ENCODE data around the gene FRMD3. TPM values are rescaled to one million over a fixed set of nuclear protein-coding genes. Genes with fewer than 3 reads are reported as not detected.

Gene FRMD3
- total RNA-seq, 1 experiment from 2014 or later, result 0.55 TPM

DNA sequence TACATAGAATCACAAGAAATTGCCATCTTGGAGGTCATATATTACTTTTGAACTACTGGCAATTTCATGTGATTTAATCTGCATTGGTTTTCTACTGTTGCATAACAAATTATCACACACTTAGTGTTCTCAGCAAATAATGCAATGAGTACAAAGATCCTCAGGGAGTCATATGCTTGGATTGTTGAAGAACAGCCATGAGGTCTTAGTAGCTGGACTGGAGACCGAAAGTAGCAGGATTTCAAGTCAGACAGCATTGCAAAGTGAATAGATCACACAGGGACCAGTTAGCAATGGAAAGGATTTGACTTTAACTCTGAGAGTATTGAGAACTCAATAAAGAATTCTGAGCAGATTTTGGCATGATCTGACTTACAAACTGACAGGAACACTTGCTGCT is 32.2 kb upstream of the FRMD3 start:
- no peak overlapping the region for H3K9ac ChIP-seq (ENCODE audit: extremely low read depth, insufficient read length, low read length)
- H3K27me3 ChIP-seq (ENCODE audit: insufficient read depth, low read length), result no peaks in the 10 kb centered on the region
- no peak overlapping the region for H3K27ac Mint-ChIP-seq
- no peaks in the 10 kb centered on the region for H3K23me2 ChIP-seq (ENCODE audit: insufficient read length, low read depth, low read length, poor library complexity, severe bottlenecking)
- WGBS (ENCODE audit: extremely low coverage, insufficient read length, low lambda C conversion rate), result no CpG with 5 or more reads among the region's 1 CpG
- H2BK120ac ChIP-seq (ENCODE audit: low read depth, low read length, poor library complexity, severe bottlenecking), result no peak overlapping the region
- no peak overlapping the region for H3K56ac ChIP-seq (ENCODE audit: insufficient read length, low read depth, low read length)
- no peaks in the 10 kb centered on the region for H3K4me1 ChIP-seq (ENCODE audit: insufficient read depth, low read length)
- DNase-seq, result no peak
- peaks cover 3 to 7% (median 6%) of the 10 kb centered on the region in 3 experiments; a peak in 5 of 7 replicates for H3K36me3 Mint-ChIP-seq (ENCODE audit: insufficient read depth in 1 of 3, low read depth in 3 of 3)
- H3K27ac ChIP-seq (ENCODE audit: insufficient read length, low read depth, low read length), result no peak overlapping the region
- H2BK5ac ChIP-seq (ENCODE audit: insufficient read length, low read length), result no peak overlapping the region
- H2AK5ac ChIP-seq (ENCODE audit: insufficient read length, low read length), result no peak overlapping the region
- H3K4me2 ChIP-seq (ENCODE audit: insufficient read depth, insufficient read length, low read length), result no peak overlapping the region
- H2AFZ ChIP-seq (ENCODE audit: low read length), result no peak overlapping the region
- H3K9me3 Mint-ChIP-seq, result peaks cover 7 to 15% of the 10 kb centered on the region in 2 experiments
- no peak overlapping the region for H2BK12ac ChIP-seq (ENCODE audit: insufficient read length, low read depth, low read length)
- no peaks in the 10 kb centered on the region for H3K4me1 Mint-ChIP-seq
- H3K23ac ChIP-seq (ENCODE audit: insufficient read length, low read depth, low read length), result no peak overlapping the region
- no peaks in the 10 kb centered on the region for H4K20me1 ChIP-seq (ENCODE audit: control insufficient read depth, insufficient read depth, insufficient read length)
- no peak overlapping the region for H4K91ac ChIP-seq (ENCODE audit: insufficient read length, low read depth, low read length)
- no peak overlapping the region for H3K4ac ChIP-seq (ENCODE audit: low read depth, low read length)
- TF ChIP-seq, protein P1, sequence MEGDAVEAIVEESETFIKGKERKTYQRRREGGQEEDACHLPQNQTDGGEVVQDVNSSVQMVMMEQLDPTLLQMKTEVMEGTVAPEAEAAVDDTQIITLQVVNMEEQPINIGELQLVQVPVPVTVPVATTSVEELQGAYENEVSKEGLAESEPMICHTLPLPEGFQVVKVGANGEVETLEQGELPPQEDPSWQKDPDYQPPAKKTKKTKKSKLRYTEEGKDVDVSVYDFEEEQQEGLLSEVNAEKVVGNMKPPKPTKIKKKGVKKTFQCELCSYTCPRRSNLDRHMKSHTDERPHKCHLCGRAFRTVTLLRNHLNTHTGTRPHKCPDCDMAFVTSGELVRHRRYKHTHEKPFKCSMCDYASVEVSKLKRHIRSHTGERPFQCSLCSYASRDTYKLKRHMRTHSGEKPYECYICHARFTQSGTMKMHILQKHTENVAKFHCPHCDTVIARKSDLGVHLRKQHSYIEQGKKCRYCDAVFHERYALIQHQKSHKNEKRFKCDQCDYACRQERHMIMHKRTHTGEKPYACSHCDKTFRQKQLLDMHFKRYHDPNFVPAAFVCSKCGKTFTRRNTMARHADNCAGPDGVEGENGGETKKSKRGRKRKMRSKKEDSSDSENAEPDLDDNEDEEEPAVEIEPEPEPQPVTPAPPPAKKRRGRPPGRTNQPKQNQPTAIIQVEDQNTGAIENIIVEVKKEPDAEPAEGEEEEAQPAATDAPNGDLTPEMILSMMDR (conservative IDR thresholded peaks at IDR 0.05), result no peak
- H3K79me1 ChIP-seq (ENCODE audit: insufficient read depth, low read depth, low read length, poor library complexity, severe bottlenecking), result no peaks in the 10 kb centered on the region
- H3K27me3 Mint-ChIP-seq (ENCODE audit: low read depth), result no peaks in the 10 kb centered on the region
- no peaks in the 10 kb centered on the region for H3K79me2 ChIP-seq (ENCODE audit: insufficient read depth, low read length)
- H2BK20ac ChIP-seq (ENCODE audit: low read depth, low read length, poor library complexity, severe bottlenecking), result no peak overlapping the region
- H3K18ac ChIP-seq (ENCODE audit: insufficient read length, low read depth, low read length), result no peak overlapping the region
- H3K9me3 ChIP-seq (ENCODE audit: control insufficient read depth, low read depth, low read length), result no peaks in the 10 kb centered on the region
- H3K4me3 Mint-ChIP-seq, result no peak overlapping the region
- no peak overlapping the region for H4K8ac ChIP-seq (replicated peaks; ENCODE audit: insufficient read length, low read depth, low read length)
- H4K5ac ChIP-seq (ENCODE audit: insufficient read length, low read depth, low read length), result no peak overlapping the region
- no peak overlapping the region for H2BK15ac ChIP-seq (ENCODE audit: low read depth, low read length)
- no peak overlapping the region for H3K14ac ChIP-seq (ENCODE audit: insufficient read depth, low read length)
- no peak overlapping the region for H3T11ph ChIP-seq (ENCODE audit: low read length)

All from H9 (cell line).